DND-41 (cell line): Measurements from ENCODE around the gene CCDC93.

Experiments used
- ATAC-seq: fragments of 200-7000 bp; cut with Tn5 transposase; 3 replicates; pipeline ENCODE4 v1.9.1; 2021; ENCODE audit warnings: low read depth; ENCODE audit not compliant: insufficient read depth
- DNase-seq: peaks from one replicate; pipeline ENCODE4 v3.0.0-alpha.2; 2020
- H2AFZ ChIP-seq: 2 replicates; pipeline ENCODE4 v1.6.0; 2012; ENCODE audit warnings: low read depth, low read length
- H3K27ac ChIP-seq: 2 replicates; pipeline ENCODE4 v1.5.1; 2012; ENCODE audit warnings: low read length, inconsistent platforms
- H3K27me3 ChIP-seq: fragments of 200-600 bp; sonication (generic); 2 replicates; pipeline ENCODE4 v1.6.0; 2012; ENCODE audit warnings: low read length, mild to moderate bottlenecking, inconsistent platforms; ENCODE audit not compliant: insufficient read depth, poor library complexity
- H3K36me3 ChIP-seq: 2 replicates; pipeline ENCODE4 v1.5.1; 2012; ENCODE audit warnings: low read length, inconsistent platforms; ENCODE audit not compliant: insufficient read depth
- H3K4me1 ChIP-seq: 2 replicates; pipeline ENCODE4 v1.5.1; 2012; ENCODE audit warnings: mild to moderate bottlenecking, low read length; ENCODE audit not compliant: insufficient read depth
- H3K4me2 ChIP-seq: 2 replicates; pipeline ENCODE4 v1.6.0; 2012; ENCODE audit warnings: mild to moderate bottlenecking, moderate library complexity, low read length, inconsistent platforms; ENCODE audit not compliant: insufficient read depth
- H3K4me3 ChIP-seq, 2 experiments: fragments of 200-600 bp in 1 of 2; shearing (Covaris generic) in 1 of 2; 2 replicates each; pipeline ENCODE4 v1.5.1; 2012 to 2016; ENCODE audit warnings: inconsistent platforms in 2 of 2, low read length in 2 of 2, mild to moderate bottlenecking in 2 of 2, low read depth in 1 of 2, moderate library complexity in 1 of 2
- H3K79me2 ChIP-seq: 2 replicates; pipeline ENCODE4 v1.6.0; 2012; ENCODE audit warnings: low read length, inconsistent platforms; ENCODE audit not compliant: insufficient read depth
- H3K9ac ChIP-seq: 2 replicates; pipeline ENCODE4 v1.6.0; 2012; ENCODE audit warnings: low read depth, mild to moderate bottlenecking, inconsistent platforms, low read length, moderate library complexity
- H3K9me3 ChIP-seq: 2 replicates; pipeline ENCODE4 v1.5.1; 2012; ENCODE audit warnings: low read length, moderate library complexity, mild to moderate bottlenecking, inconsistent platforms; ENCODE audit not compliant: insufficient read depth, severe bottlenecking
- H4K20me1 ChIP-seq: 2 replicates; pipeline ENCODE4 v1.6.0; 2012; ENCODE audit warnings: low read length; ENCODE audit not compliant: insufficient read depth
- CTCF ChIP-seq: IDR thresholded peaks from 2 replicates; pipeline ENCODE4 v1.5.1; 2012; ENCODE audit warnings: borderline replicate concordance, low read length, moderate library complexity, mild to moderate bottlenecking; ENCODE audit not compliant: poor library complexity, severe bottlenecking; ENCODE audit errors: extremely low read depth
- EZH2 ChIP-seq: IDR thresholded peaks from 3 replicates; pipeline ENCODE4 v1.6.1; 2012; ENCODE audit warnings: borderline replicate concordance, low read depth, mild to moderate bottlenecking, moderate library complexity, low read length, inconsistent platforms; ENCODE audit not compliant: severe bottlenecking

Gene CCDC93

DNA sequence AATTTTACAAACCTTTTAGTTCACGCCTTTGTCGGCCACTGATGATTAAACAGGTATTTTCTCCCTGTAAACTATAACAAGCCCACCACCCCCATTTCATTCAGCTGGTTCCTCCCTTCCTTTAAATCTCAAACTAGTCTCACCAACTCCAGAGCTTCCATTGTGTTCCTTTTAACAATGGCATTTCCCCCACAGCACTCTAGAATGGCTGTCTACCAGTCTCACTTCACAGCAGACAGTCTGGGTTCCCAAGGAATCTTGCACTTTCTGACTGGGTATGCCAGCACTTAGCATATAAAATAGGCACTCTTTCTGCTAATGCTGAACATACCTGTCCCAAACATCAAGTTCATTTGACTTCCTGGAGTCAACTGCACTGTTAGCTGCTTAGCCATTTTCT, 75.3 kb downstream of the CCDC93 start:
- Histone ChIP-seq H3K9ac (no peak overlapping the region), H3K4me3 (no peak overlapping the region), H3K4me1 (no peaks in the 10 kb centered on the region), H3K9me3 (no peaks in the 10 kb centered on the region), H3K27me3 (no peaks in the 10 kb centered on the region), H3K4me2 (no peak overlapping the region), H3K79me2 (no peaks in the 10 kb centered on the region), H3K36me3 (peaks cover 95% of the 10 kb centered on the region), H4K20me1 (peaks cover 3% of the 10 kb centered on the region; the same call in 1 of the 2 replicates), H3K27ac (no peak overlapping the region), H2AFZ (no peak overlapping the region)
- DNase-seq (no peak), ATAC-seq (no peak)
- TF ChIP-seq EZH2 (no peak), CTCF (no peak)

GRCh38 chr2:117936871-117937428, 76.9 kb downstream of the CCDC93 start:
- no peaks in the 10 kb centered on the region for H4K20me1 ChIP-seq
- no peak overlapping the region for H3K4me3 ChIP-seq
- no peak overlapping the region for H3K4me2 ChIP-seq
- H3K36me3 ChIP-seq: peaks cover 95% of the 10 kb centered on the region
- no peaks in the 10 kb centered on the region for H3K9me3 ChIP-seq
- no peaks in the 10 kb centered on the region for H3K27me3 ChIP-seq
- ATAC-seq (no peak), DNase-seq (no peak)
- no peak overlapping the region for H3K27ac ChIP-seq
- H3K9ac ChIP-seq: no peak overlapping the region
- no peaks in the 10 kb centered on the region for H3K79me2 ChIP-seq
- no peak for TF ChIP-seq EZH2
- no peak for TF ChIP-seq CTCF
- no peak overlapping the region for H2AFZ ChIP-seq
- no peaks in the 10 kb centered on the region for H3K4me1 ChIP-seq

DNA sequence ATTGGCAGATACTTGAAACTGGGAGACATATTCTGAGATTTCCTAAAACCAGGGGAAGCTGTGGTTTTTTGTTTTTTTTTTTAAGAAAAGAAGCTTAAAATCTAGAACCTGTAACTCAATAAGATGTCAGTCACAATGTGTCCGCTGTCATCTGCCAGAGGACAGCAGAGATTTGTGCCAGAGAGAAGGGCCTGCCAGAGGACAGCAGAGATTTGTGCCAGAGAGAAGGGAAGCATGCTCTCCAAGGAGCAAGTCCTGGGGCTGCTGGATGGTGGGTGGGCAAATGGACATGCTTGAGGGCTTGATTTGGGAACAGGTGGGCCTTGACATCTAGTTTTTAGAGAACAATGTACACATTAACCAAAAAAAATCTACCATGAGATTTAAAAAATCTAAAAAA, 77.9 kb downstream of the CCDC93 start:
- H4K20me1 ChIP-seq: no peaks in the 10 kb centered on the region
- H3K4me2 ChIP-seq: no peak overlapping the region
- no peaks in the 10 kb centered on the region for H3K27me3 ChIP-seq
- H2AFZ ChIP-seq: no peak overlapping the region
- no peaks in the 10 kb centered on the region for H3K9me3 ChIP-seq
- H3K27ac ChIP-seq: no peak overlapping the region
- ATAC-seq (no peak), DNase-seq (no peak)
- H3K79me2 ChIP-seq: no peaks in the 10 kb centered on the region
- no peak for TF ChIP-seq EZH2
- TF ChIP-seq CTCF: no peak
- peaks cover 93% of the 10 kb centered on the region for H3K36me3 ChIP-seq
- no peaks in the 10 kb centered on the region for H3K4me1 ChIP-seq
- no peak overlapping the region for H3K9ac ChIP-seq
- H3K4me3 ChIP-seq: no peak overlapping the region

- no peak overlapping the region for H2AFZ ChIP-seq
- no peak for ATAC-seq
- TF ChIP-seq CTCF: no peak
- TF ChIP-seq EZH2: no peak
Observed at GRCh38 chr2:117935456-117935855, 78.4 kb downstream of the CCDC93 start.

More at GRCh38 chr2:117935456-117935855, 78.4 kb downstream of the CCDC93 start:
- H3K36me3 ChIP-seq: peaks cover 93% of the 10 kb centered on the region
- H3K27ac ChIP-seq: no peak overlapping the region
- H3K9me3 ChIP-seq: no peaks in the 10 kb centered on the region
- H3K9ac ChIP-seq: no peak overlapping the region
- no peaks in the 10 kb centered on the region for H3K27me3 ChIP-seq
- H3K4me1 ChIP-seq: no peaks in the 10 kb centered on the region
- no peaks in the 10 kb centered on the region for H4K20me1 ChIP-seq
- no peak for DNase-seq
- no peaks in the 10 kb centered on the region for H3K79me2 ChIP-seq
- H3K4me2 ChIP-seq: no peak overlapping the region
- no peak overlapping the region for H3K4me3 ChIP-seq
